ENCODE results near the gene KRTAP19-8. TPM values are rescaled to one million over a fixed set of nuclear protein-coding genes. Genes with fewer than 3 reads are reported as not detected.

KRTAP19-8 gene
- total RNA-seq, 4 donors from 2014 or later = not detected

GRCh38 chr21:30996728-30997127 lies 41.5 kb downstream of the KRTAP19-8 start:
- TF ChIP-seq CTCF (IDR thresholded peaks at IDR 0.05 in 4 of 5, conservative IDR thresholded peaks at IDR 0.05 in 1 of 5) (no peak), POLR2A (IDR thresholded peaks at IDR 0.05) (no peak)
- intact Hi-C loops (cut with DNase I; ENCODE audit: low total_unique reads) = no loop called here
- Histone ChIP-seq H3K4me3 (no peak overlapping the region), H3K4me1 (no peaks in the 10 kb centered on the region), H3K27ac (no peak overlapping the region), H3K9me3 (no peaks in the 10 kb centered on the region), H3K27me3 (no peaks in the 10 kb centered on the region), H3K36me3 (no peaks in the 10 kb centered on the region)
- DNase-seq = no peak
- no peak for ATAC-seq
- in situ Hi-C loops (cut with MboI; ENCODE audit: low sequenced_read_pairs in 4 of 4) = no loop called here

- ATAC-seq (no peak), DNase-seq (no peak)
- in situ Hi-C loops (cut with MboI; ENCODE audit: low sequenced_read_pairs in 4 of 4) = no loop called here
- no peak for TF ChIP-seq POLR2A (IDR thresholded peaks at IDR 0.05)
- Histone ChIP-seq H3K4me3 (no peak overlapping the region), H3K36me3 (no peaks in the 10 kb centered on the region), H3K9me3 (no peaks in the 10 kb centered on the region), H3K27me3 (no peaks in the 10 kb centered on the region), H3K4me1 (no peaks in the 10 kb centered on the region), H3K27ac (no peak overlapping the region)
- intact Hi-C loops (cut with DNase I; ENCODE audit: low total_unique reads) = no loop called here
Observed at GRCh38 chr21:30994932-30995331, 43.3 kb downstream of the KRTAP19-8 start.

GRCh38 chr21:30990514-30991262 lies 47.6 kb downstream of the KRTAP19-8 start:
- Histone ChIP-seq H3K4me1 (no peaks in the 10 kb centered on the region), H3K27ac (no peak overlapping the region), H3K9me3 (no peaks in the 10 kb centered on the region), H3K4me3 (no peak overlapping the region), H3K36me3 (no peaks in the 10 kb centered on the region), H3K27me3 (no peaks in the 10 kb centered on the region)
- ATAC-seq = no peak
- in situ Hi-C loops (cut with MboI; ENCODE audit: low sequenced_read_pairs in 4 of 4) (no loop called here), intact Hi-C loops (cut with DNase I; ENCODE audit: low total_unique reads) (no loop called here)
- TF ChIP-seq POLR2A (IDR thresholded peaks at IDR 0.05) = no peak
- no peak for TF ChIP-seq CTCF (IDR thresholded peaks at IDR 0.05 in 4 of 5, conservative IDR thresholded peaks at IDR 0.05 in 1 of 5)
- no peak for DNase-seq

- Histone ChIP-seq H3K27me3 (no peaks in the 10 kb centered on the region), H3K4me3 (no peak overlapping the region), H3K36me3 (no peaks in the 10 kb centered on the region), H3K27ac (no peak overlapping the region), H3K4me1 (no peaks in the 10 kb centered on the region), H3K9me3 (no peaks in the 10 kb centered on the region)
- intact Hi-C loops (cut with DNase I; ENCODE audit: low total_unique reads) = no loop called here
- ATAC-seq = no peak
- DNase-seq = no peak
- no peak for TF ChIP-seq POLR2A (IDR thresholded peaks at IDR 0.05)
- TF ChIP-seq CTCF (IDR thresholded peaks at IDR 0.05 in 4 of 5, conservative IDR thresholded peaks at IDR 0.05 in 1 of 5) = no peak
- in situ Hi-C loops (cut with MboI; ENCODE audit: low sequenced_read_pairs in 4 of 4) = no loop called here
Observed at GRCh38 chr21:30988706-30989105, 49.6 kb downstream of the KRTAP19-8 start.

Other genes starting within 250 kb of the KRTAP19-8 start
- not detected for gene KRTAP8-1, start 225.2 kb downstream of the KRTAP19-8 start, total RNA-seq
- gene KRTAP7-1, start 208.7 kb downstream of the KRTAP19-8 start, total RNA-seq = not detected
- not detected for gene KRTAP11-1, start 156.9 kb downstream of the KRTAP19-8 start, total RNA-seq